ENCODE measurements around the gene PPFIBP2. TPM values are rescaled to one million over a fixed set of nuclear protein-coding genes. Genes with fewer than 3 reads are reported as not detected.

The PPFIBP2 gene
- total and polyA plus RNA-seq, 2 of the 13 experiments (the other 11 are each of a cell fraction or from before 2014, with no cell fraction given) = 15.0 to 52.5 TPM

- no peak for TF ChIP-seq ELK4 (CRISPR knock-in tag; IDR thresholded peaks at IDR 0.05; ENCODE audit: borderline replicate concordance)
- TF ChIP-seq KDM6A (CRISPR knock-in tag; IDR thresholded peaks at IDR 0.05; ENCODE audit: low read depth) = peak; percentile 94
- no peak for TF ChIP-seq ZNF781 (CRISPR knock-in tag; IDR thresholded peaks at IDR 0.05; ENCODE audit: borderline replicate concordance, not compliant biosample characterization)
- no peak for TF ChIP-seq BATF2 (CRISPR knock-in tag; IDR thresholded peaks at IDR 0.05)
- peak; percentile 76 for TF ChIP-seq MIXL1 (CRISPR knock-in tag; IDR thresholded peaks at IDR 0.05)
- no peak for TF ChIP-seq HBP1 (CRISPR knock-in tag; IDR thresholded peaks at IDR 0.05; ENCODE audit: low read depth)
- TF ChIP-seq ZNF3 (CRISPR knock-in tag; IDR thresholded peaks at IDR 0.05) = no peak
- TF ChIP-seq NR2F1 (CRISPR knock-in tag; IDR thresholded peaks at IDR 0.05) = peak in 1 of 2 experiments; percentile 33; a peak in 2 of 4 replicates
- no peak for TF ChIP-seq GMEB1 (CRISPR knock-in tag; IDR thresholded peaks at IDR 0.05; ENCODE audit: borderline replicate concordance)
- TF ChIP-seq KDM2A (CRISPR knock-in tag; IDR thresholded peaks at IDR 0.05; ENCODE audit: borderline replicate concordance, low read depth) = no peak
- TF ChIP-seq PHF8 (CRISPR knock-in tag; IDR thresholded peaks at IDR 0.05) = peak; percentile 39; the same call in 1 of the 2 replicates
- peak; percentile 79 for TF ChIP-seq FOXA3 (CRISPR knock-in tag; IDR thresholded peaks at IDR 0.05)
- TF ChIP-seq ZBTB34 (CRISPR knock-in tag; IDR thresholded peaks at IDR 0.05) = peak; percentile 91
- TF ChIP-seq ARID5B (CRISPR knock-in tag; IDR thresholded peaks at IDR 0.05) = peak; percentile 88
- TF ChIP-seq IRF9 (CRISPR knock-in tag; IDR thresholded peaks at IDR 0.05; ENCODE audit: borderline replicate concordance) = 0 out of 2 replicates have a peak, but pooled peaks have one; percentile 42
- 0 out of 2 replicates have a peak, but pooled peaks have one; percentile 10 for TF ChIP-seq FOXJ3 (CRISPR knock-in tag; IDR thresholded peaks at IDR 0.05; ENCODE audit: borderline replicate concordance)
These were observed 59.9 kb downstream of the PPFIBP2 start (continued) for GRCh38 chr11:7573558-7574296.
